Neural cell (in vitro differentiated cells): Measurements from ENCODE around the gene CLEC10A.
"Not testable (repeated sequence)": the region's sequence is repeated elsewhere in the genome, so short reads cannot be mapped to it uniquely, and the experiment has no call there.

Experiments
- CTCF ChIP-seq: fragments of 450-650 bp; IDR thresholded peaks from 2 replicates; pipeline ENCODE4 v1.5.1; 2014; ENCODE audit warnings: antibody characterized with exemption, mild to moderate bottlenecking, moderate library complexity; ENCODE audit not compliant: poor library complexity, severe bottlenecking
- EP300 ChIP-seq: fragments of 450-650 bp; conservative IDR thresholded peaks from 2 replicates; pipeline ENCODE4 v1.6.1; 2014; ENCODE audit warnings: antibody characterized with exemption, mild to moderate bottlenecking, moderate library complexity; ENCODE audit not compliant: poor library complexity, severe bottlenecking
- EZH2 ChIP-seq: fragments of 200-600, 300-800 bp; shearing (Covaris generic), sonication (generic); IDR thresholded peaks from 2 replicates; pipeline ENCODE4 v1.6.1; 2014; ENCODE audit warnings: antibody characterized with exemption, low read length, borderline replicate concordance, mild to moderate bottlenecking; ENCODE audit not compliant: insufficient read depth, poor library complexity, severe bottlenecking
- REST ChIP-seq: IDR thresholded peaks from 2 replicates; pipeline ENCODE4 v1.6.1; 2012; ENCODE audit warnings: borderline replicate concordance
- TAF1 ChIP-seq: IDR thresholded peaks from 2 replicates; pipeline ENCODE4 v1.6.1; 2012; ENCODE audit warnings: low read depth

GRCh38 chr17:7126386-7126785 lies 46.3 kb upstream of the CLEC10A start:
- not testable (repeated sequence) for TF ChIP-seq REST, CTCF, EZH2, TAF1, EP300
